Endothelial cell of umbilical vein (primary cell): ENCODE results near the gene SCAF8. TPM values are rescaled to one million over a fixed set of nuclear protein-coding genes. Genes with fewer than 3 reads are reported as not detected.

Experiments
- BruUV-seq: library from RNA; stranded (reverse); fragments of 400-500 nt; replicated peaks from 2 replicates; lab custom pipeline; 2021; lab: Mats Ljungman, UMichigan
- CTCF ChIA-PET: fragments of 300-600, 350-600 bp; sonication (Branson Sonifier 250); formaldehyde crosslinking; loops from one replicate; lab custom pipeline; 2021; ENCODE audit warnings: antibody characterized with exemption, inconsistent platforms; lab: Charles Lee
- POLR2A ChIA-PET: fragments of 300-600, 350-600 bp; sonication (Branson Sonifier 250); formaldehyde crosslinking; loops from one replicate; lab custom pipeline; 2021; ENCODE audit warnings: antibody characterized with exemption, inconsistent platforms; lab: Charles Lee
- DNase-seq: peaks from one replicate; pipeline ENCODE4 v3.0.0-alpha.2; 2011; ENCODE audit warnings: low read depth, low spot score
- FAIRE-seq: peaks from 2 replicates; lab custom pipeline; 2011; peaks lifted over from hg19 to GRCh38; lab: Jason Lieb, UNC
- H2AFZ ChIP-seq: 2 replicates; pipeline ENCODE4 v1.6.0; 2012; ENCODE audit warnings: low read depth, low read length, control low read depth, inconsistent platforms
- H3K27ac ChIP-seq: 2 replicates; pipeline ENCODE4 v1.5.1; 2011; ENCODE audit warnings: low read depth, mild to moderate bottlenecking, control low read depth, low read length, moderate library complexity; ENCODE audit not compliant: insufficient read depth
- H3K27me3 ChIP-seq, 2 experiments: 2 replicates each; pipeline versions ENCODE4 v1.6.0 to v1.6.1; 2011; ENCODE audit warnings: low read length in 2 of 2, mixed read lengths in 1 of 2; ENCODE audit not compliant: control insufficient read depth in 2 of 2, insufficient read depth in 2 of 2
- H3K36me3 ChIP-seq, 2 experiments: 2 replicates in 1 of 2; 3 replicates in 1 of 2; pipeline ENCODE4 v1.5.1; 2011; ENCODE audit warnings: low read length in 2 of 2, mild to moderate bottlenecking in 1 of 2, moderate library complexity in 1 of 2; ENCODE audit not compliant: control insufficient read depth in 2 of 2, insufficient read depth in 2 of 2; ENCODE audit errors: extremely low read depth in 1 of 2
- H3K4me1 ChIP-seq: 3 replicates; pipeline ENCODE4 v1.5.1; 2011; ENCODE audit warnings: mild to moderate bottlenecking, low read length; ENCODE audit not compliant: control insufficient read depth, insufficient read depth; ENCODE audit errors: extremely low read depth
- H3K4me2 ChIP-seq: 2 replicates; pipeline ENCODE4 v1.6.1; 2011; ENCODE audit warnings: low read length, control low read depth, mixed read lengths; ENCODE audit not compliant: insufficient read depth
- H3K4me3 ChIP-seq, 3 experiments: fragments of 200-600 bp in 1 of 3; sonication (generic), shearing (Covaris generic) in 1 of 3; replicated peaks in 1 of 3; 2 replicates each; pipeline ENCODE4 v1.5.1; 2011 to 2016; ENCODE audit warnings: control low read depth in 3 of 3, low read length in 3 of 3, mild to moderate bottlenecking in 2 of 3, inconsistent platforms in 1 of 3, low read depth in 1 of 3, moderate library complexity in 1 of 3; ENCODE audit not compliant: insufficient read depth in 1 of 3
- H3K79me2 ChIP-seq: 2 replicates; pipeline ENCODE4 v1.6.0; 2012; ENCODE audit warnings: low read length, inconsistent platforms; ENCODE audit not compliant: control insufficient read depth, insufficient read depth
- H3K9ac ChIP-seq: replicated peaks from 2 replicates; pipeline ENCODE3; 2011; ENCODE audit warnings: low read length, control low read depth; ENCODE audit not compliant: insufficient read depth; ENCODE audit errors: extremely low read depth
- H3K9me1 ChIP-seq: replicated peaks from 3 replicates; pipeline ENCODE4 v1.6.0; 2011; ENCODE audit warnings: mild to moderate bottlenecking, low read length; ENCODE audit not compliant: control insufficient read depth, insufficient read depth; ENCODE audit errors: extremely low read depth
- H3K9me3 ChIP-seq: replicated peaks from 2 replicates; pipeline ENCODE4 v1.5.1; 2012; ENCODE audit warnings: low read length, inconsistent platforms; ENCODE audit not compliant: control insufficient read depth, insufficient read depth
- H4K20me1 ChIP-seq: replicated peaks from 2 replicates; pipeline ENCODE3; 2011; ENCODE audit warnings: mild to moderate bottlenecking, low read length; ENCODE audit not compliant: control insufficient read depth, insufficient read depth; ENCODE audit errors: extremely low read depth
- CTCF ChIP-seq, 2 donors: IDR thresholded peaks; 1 replicate in 1 of 2; 2 replicates in 1 of 2; pipeline ENCODE4 v1.5.1; 2011; ENCODE audit warnings: low read length in 2 of 2, mild to moderate bottlenecking in 2 of 2, moderate library complexity in 2 of 2, control low read depth in 1 of 2, inconsistent platforms in 1 of 2, low read depth in 1 of 2; ENCODE audit not compliant: insufficient read depth in 1 of 2; ENCODE audit errors: extremely low read depth in 1 of 2
- FOS ChIP-seq: IDR thresholded peaks from 2 replicates; pipeline ENCODE4 v1.6.1; 2011; ENCODE audit warnings: mild to moderate bottlenecking, low read length, moderate library complexity, borderline replicate concordance; ENCODE audit not compliant: insufficient read depth
- JUN ChIP-seq: IDR thresholded peaks from 2 replicates; pipeline ENCODE4 v1.6.1; 2011; ENCODE audit warnings: borderline replicate concordance, low read depth; ENCODE audit not compliant: insufficient read length, insufficient read depth
- POLR2AphosphoS5 ChIP-seq: IDR thresholded peaks from 2 replicates; pipeline ENCODE4 v1.6.1; 2012; ENCODE audit warnings: low read depth, mild to moderate bottlenecking, control low read depth, low read length, moderate library complexity; ENCODE audit not compliant: insufficient read depth
- dilution Hi-C: fragments of 300-500 bp; cut with MboI; formaldehyde crosslinking; loops from one replicate; pipeline ENCODE4 v1.15.0; 2019; ENCODE audit warnings: low sequenced_read_pairs; ENCODE audit not compliant: extremely low pct_ligation_motif_present
- intact Hi-C: fragments of 100-400 bp; cut with micrococcal nuclease; formaldehyde crosslinking; loops from one replicate; pipeline ENCODE4 v1.10.0; 2022
- polyA plus RNA-seq, 4 experiments: library from polyadenylated mRNA; depleted of rRNA in 3 of 4; stranded (reverse) in 3 of 4; unstranded in 1 of 4; fragments of >200 nt; gene quantifications; 2 replicates each; pipeline versions ENCODE4 v1.2.1 to v1.2.3, GENCODE V29; 2011 to 2012; ENCODE audit warnings: missing spikeins in 1 of 4
- total RNA-seq: library from RNA; stranded (reverse); gene quantifications from 2 replicates; pipeline ENCODE4 v1.2.3, GENCODE V29; 2021

SCAF8 gene
- total and polyA plus RNA-seq, 2 donors (not counting 3 experiments of a cell fraction or from before 2014, with no cell fraction given) = 11.7 to 37.8 TPM

DNA sequence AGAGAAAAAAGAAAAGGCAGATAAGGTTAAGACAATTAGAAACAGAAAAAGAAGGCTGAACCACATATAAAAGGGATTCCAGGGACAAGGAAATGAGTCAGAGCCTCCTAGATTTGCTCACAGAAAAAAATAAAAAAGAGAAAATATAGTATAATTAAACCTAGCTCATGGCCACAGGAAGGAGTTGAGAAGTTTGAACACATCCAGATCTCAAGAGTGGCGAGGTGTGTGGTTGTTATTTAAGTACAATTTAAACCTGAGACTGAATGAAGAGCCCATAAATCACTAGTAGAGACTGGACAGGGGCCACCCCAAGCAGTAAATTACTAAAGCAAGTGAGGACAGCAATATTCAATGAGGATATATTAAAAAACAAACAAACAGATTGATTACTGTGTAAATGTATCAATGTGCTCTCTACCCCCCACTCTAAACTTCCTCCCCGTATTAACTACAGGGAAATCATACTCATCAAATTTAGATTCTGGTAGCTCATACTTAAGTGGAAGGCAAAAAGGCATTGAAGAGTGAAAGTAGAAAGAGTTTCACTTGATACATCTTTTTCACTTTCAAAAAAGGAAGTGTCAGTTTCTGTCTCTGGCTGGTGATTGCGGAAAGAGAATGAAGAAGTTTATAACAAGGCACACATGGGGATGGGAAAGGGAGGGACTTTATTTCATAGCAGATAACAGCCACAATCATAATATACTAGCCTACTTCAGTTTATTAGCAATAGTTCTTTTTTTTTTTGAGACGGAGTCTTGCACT is 49.3 kb upstream of the SCAF8 start:
- TSS peak; percentile 27 for BruUV-seq
- Histone ChIP-seq H3K36me3 (no peaks in the 10 kb centered on the region), H3K9ac (peak overlapping the region; percentile 45), H3K4me2 (peak overlapping the region; percentile 33), H3K27me3 (no peaks in the 10 kb centered on the region), H3K79me2 (no peaks in the 10 kb centered on the region), H4K20me1 (no peaks in the 10 kb centered on the region), H3K27ac (peak overlapping the region; percentile 61), H3K9me3 (no peaks in the 10 kb centered on the region), H3K9me1 (no peaks in the 10 kb centered on the region), H2AFZ (peak overlapping the region; percentile 90), H3K4me3 (peak overlapping the region in 1 of 3 experiments; percentile 10), H3K4me1 (peaks cover 13% of the 10 kb centered on the region)
- TF ChIP-seq POLR2AphosphoS5 (no peak), JUN (peak; percentile 62), FOS (peak; percentile 84), CTCF (IDR thresholded peaks at IDR 0.05; ENCODE audit: extremely low read depth in 1 of 2, insufficient read depth in 1 of 2, low read depth in 1 of 2, low read length in 2 of 2) (no peak)
- peak; percentile 28 for FAIRE-seq
- peak; percentile 78 for DNase-seq
- POLR2A ChIA-PET = no interaction called here
- intact Hi-C loops = no loop called here
- CTCF ChIA-PET = interaction anchor here (0.9 to 3.2 kb wide), 15 partner anchors 8 to 529 kb away, joined by 3 to 31 read pairs (median 4); no protein-coding TSS in a partner anchor
- dilution Hi-C loops = no loop called here
